GM18873 (cell line): Measurements from ENCODE around the gene EPHB4.
"Not testable (repeated sequence)": the region's sequence is repeated elsewhere in the genome, so short reads cannot be mapped to it uniquely, and the experiment has no call there.

ENCODE experiments used
- ATAC-seq: cut with Tn5 transposase; IDR thresholded peaks from one replicate; pipeline ENCODE4 v1.9.1; 2021; ENCODE audit warnings: mild to moderate bottlenecking, moderate library complexity, moderate number of reproducible peaks; ENCODE audit not compliant: unreplicated experiment, low FRiP score

The EPHB4 gene

GRCh38 chr7:100854899-100855298, 27.6 kb upstream of the EPHB4 start:
- ATAC-seq, result not testable (repeated sequence)

DNA sequence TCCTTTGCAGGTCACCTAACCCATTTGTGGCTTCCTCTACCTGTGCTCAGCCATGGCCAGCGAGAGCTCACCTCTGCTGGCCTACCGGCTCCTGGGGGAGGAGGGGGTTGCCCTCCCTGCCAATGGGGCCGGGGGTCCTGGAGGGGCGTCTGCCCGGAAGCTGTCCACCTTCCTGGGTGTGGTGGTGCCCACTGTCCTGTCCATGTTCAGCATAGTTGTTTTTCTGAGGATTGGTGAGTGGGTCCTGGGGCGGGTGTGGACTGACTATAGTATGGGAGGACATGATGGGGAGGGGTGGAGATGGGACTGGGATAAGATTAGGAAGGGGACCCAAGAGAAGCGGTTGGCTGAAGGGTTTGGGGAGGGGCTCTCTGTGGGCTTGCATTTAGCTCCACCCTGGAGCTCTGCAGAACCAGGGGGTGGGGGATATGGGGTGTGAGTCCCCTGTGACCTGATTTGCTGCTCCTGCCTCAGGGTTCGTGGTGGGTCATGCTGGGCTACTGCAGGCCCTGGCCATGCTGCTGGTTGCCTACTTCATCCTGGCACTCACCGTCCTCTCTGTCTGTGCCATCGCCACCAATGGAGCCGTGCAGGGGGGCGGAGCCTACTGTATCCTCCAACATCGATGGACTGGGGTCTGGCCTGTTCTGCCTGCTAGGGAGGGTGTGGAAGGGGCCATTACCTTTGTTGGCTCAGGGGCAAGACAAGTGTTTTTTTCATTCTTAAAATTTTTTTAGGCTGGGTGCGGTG, 27.0 kb upstream of the EPHB4 start:
- no peak for ATAC-seq

DNA sequence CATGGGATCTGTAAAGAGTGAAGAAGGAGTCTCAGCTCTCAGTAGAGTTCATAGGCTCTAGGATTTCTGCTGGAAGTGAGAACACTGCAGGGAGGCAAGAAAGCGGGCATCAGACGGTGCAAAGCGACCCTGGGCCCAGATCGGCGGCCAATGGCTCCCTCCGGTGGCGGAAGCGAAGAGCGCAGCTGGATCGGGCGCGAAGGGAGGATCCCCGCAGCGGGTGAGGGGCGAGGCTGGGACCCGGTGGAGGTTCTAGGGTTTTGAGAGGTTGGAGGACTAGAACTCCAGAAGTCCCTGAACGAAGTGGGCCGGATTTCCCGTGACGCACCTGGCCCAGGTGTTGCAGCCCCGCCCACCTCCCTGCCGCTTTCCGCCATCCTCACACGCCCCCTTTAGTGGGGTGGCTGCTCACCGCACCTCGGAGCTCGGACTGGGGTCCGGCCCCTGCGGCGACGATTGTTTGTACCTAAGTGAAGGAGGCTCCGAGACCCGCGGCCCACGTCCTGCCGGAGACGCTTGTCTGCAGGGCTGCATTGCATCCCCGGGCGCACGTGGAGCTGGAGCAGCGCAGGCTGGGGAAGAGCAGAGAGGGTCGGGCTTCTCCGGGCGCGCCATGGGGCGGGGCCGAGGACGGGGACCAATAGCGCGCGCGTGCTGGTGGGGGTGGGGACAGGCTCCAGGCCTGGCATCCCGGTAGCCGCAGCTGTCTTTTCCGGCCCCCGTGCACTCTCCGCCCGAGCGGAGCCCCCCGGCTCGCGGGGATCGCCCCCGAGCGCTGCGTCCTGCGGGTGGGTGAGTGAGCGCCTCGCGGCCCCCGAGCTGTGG, 24.9 kb upstream of the EPHB4 start, which contains the start of gene SLC12A9:
Gene SLC12A9, plus strand, starts transcription at position 666 of the 825 bp plus-strand sequence. CDS start 1,485 bp downstream, outside the sequence.
- ATAC-seq, result peak; percentile 68

GRCh38 chr7:100847360-100847759, 20.0 kb upstream of the EPHB4 start:
- no peak for ATAC-seq

DNA sequence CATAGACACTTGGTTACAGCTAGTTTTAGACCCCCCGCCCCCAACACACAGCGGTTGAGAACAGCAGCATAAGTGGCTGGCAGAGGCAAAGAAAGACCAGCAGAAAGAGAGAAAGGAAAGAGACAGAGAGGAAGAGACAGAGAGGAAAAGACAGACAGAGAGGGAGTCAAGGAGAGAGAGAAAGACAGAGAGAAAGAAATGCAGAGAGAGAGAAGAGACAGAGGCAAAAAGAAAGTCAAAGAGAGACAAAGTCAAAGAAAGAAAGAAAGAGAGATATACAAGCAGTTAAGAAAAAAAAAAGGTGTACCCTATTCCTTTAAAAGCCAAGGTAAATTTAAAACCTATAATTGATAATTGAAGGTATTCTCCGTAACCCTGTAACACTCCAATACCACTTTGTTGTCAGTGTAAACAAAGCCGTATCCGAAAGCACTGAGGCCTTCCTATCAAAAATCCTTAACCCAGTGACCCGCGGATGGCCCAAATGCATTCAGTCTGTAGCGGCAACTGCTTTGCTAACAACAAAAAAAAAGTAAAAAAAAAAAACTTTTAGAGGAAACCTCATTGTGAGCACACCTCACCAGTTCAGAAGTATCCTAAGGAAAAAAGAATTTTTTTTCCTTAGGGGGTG, 13.3 kb upstream of the EPHB4 start:
- no peak for ATAC-seq

GRCh38 chr7:100839361-100839760, 12.0 kb upstream of the EPHB4 start:
- no peak for ATAC-seq

- ATAC-seq, result no peak
Measured at GRCh38 chr7:100837099-100837836, 9.9 kb upstream of the EPHB4 start.

DNA sequence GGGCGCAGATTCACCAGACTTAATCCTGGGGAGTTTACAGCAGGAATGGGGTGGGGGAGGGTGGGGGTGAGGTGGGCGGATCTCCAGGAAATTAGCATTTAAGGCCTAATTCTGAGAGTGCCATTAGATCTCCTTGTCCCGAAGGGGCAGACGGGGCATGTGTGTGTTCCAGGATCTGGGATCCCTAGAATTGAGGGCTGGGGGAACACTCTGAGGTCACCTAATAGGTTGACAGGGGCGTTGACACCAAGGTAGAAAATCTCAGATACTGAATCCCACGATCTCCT, 9.4 kb upstream of the EPHB4 start:
- ATAC-seq, result no peak

- ATAC-seq, result no peak
Measured at GRCh38 chr7:100835903-100836811, 8.8 kb upstream of the EPHB4 start.

GRCh38 chr7:100832281-100832633, 4.9 kb upstream of the EPHB4 start:
- no peak for ATAC-seq

DNA sequence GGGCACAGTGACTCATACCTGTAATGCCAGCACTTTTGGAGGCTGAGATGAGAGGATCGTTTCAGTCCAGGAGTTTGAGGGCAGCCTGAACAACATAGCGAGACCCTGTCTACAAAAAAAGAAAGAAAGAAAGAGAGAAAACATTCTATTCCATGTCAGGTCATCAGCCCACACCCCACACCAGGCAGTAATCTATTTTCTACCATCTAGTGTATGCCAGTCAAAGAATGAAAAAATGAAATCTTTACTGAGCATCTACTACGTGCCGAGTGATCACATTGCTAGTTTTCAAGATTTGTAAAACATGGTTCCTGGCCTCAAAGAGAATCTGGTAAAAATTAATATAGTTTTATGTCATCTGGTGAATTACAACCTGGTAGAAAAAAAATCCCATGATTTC, 3.1 kb upstream of the EPHB4 start:
- ATAC-seq, result no peak

DNA sequence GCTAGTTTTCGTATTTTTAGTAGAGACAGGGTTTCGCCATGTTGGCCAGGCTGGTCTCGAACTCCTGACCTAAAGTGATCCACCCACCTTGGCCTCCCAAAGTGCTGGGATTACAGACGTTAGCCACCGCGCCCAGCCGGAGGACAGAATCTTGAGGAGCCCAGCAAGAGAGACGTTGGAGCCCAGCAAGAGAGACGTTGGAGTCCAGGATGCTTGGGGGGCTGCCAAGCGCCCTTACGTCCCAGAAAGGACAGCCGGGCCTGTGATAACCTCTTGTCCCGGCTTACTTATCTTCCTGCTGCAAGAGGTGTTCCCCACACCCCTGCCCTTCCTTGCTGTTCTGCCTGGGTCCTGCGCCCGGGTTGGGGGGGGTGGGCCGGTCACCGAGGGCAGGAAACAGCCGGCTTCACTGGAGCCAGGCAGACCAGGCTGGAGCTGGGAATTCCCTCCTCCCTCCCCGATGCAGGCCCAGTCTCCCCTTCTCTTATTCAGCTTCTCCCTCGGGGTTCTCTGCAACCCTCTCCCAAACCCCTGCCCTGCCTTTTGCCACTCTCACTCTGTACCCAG, 1.9 kb upstream of the EPHB4 start:
- no peak for ATAC-seq

DNA sequence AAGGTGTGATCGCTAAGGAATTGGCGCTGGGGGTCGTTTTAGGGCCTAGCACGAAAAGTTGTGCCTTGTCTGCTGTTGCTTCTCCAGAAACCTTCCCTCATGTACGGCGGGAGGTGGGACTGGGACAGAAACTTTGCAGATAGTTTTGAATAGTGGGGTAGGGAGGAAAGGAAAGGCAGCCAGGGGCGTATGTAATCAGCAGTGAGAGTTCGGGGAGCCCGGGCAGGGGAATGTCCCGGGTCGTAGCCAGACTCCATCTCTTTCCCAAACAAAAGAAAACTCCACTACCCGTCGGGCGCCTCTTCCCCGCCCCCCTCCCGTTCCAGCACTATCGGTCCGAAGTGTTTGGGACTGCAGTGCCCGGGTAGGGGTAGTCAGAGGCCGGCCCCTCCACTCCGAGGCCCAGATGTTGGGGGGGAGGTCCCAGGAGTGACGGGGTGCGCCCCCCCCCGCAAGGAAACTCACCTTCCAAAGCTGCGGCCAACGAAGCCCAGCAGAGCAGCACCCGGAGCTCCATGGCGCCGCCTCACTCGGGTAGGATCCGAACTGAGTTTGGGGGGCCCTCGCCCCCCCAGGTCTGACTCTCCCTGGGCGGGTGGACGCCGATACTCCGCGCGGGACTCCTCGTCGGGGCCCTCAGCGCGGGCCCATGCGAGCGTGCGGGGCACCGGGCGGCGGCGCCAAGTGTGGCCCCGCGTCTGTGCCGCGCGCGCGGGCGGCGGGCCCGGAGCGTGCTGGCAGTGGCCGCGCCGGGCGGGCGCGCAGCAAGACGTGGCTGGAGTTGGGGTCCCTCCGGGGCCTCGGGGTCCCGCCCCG, 601 bp downstream of the EPHB4 start:
- ATAC-seq, result no peak

- no peak for ATAC-seq
Measured at GRCh38 chr7:100825751-100826513, 1.4 kb downstream of the EPHB4 start.

- ATAC-seq, result no peak
Measured at GRCh38 chr7:100825215-100825671, 2.1 kb downstream of the EPHB4 start.

DNA sequence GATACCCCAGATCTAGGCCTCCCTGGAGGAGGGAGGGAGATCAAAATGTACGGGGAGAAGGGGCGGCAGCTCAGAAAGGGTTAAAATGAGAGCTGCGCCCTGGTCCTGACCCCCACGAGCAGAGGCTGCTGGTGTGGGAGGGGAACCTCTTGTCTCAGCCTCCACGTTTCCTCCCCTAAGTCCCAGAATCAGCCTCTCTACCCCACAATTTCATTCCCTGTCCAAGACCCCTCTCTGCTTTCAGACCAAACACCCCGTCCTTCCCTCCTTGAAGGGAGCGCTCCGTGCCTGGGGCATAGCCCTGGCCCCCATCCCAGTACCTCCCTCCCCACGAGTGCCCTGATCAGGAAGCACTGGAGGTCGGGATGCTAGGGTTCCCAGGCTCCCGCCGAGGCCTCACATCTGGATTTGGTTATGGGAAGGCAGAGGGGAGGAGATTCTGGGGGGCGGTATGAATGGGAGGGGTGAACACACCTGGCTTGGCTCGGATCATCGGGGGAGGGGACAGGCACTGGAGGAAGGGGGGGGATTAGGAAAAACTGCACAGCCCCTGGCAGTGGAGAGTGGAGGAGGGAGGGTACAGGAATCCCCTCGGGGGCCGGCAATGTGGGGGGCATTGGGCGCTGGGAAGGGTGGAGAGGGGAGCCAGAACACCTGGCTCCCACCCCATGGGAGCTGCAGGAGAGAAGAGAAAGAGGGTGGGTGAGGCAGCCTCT, 2.7 kb downstream of the EPHB4 start:
- no peak for ATAC-seq

GRCh38 chr7:100823534-100823933, 3.8 kb downstream of the EPHB4 start:
- no peak for ATAC-seq
